SK-N-SH (cell line): ENCODE measurements around the gene BRD1. TPM values are rescaled to one million over a fixed set of nuclear protein-coding genes. Genes with fewer than 3 reads are reported as not detected.

Source experiments
- CTCF ChIA-PET: fragments of 300-600, 350-600 bp; formaldehyde crosslinking; extraction: SDS; loops from one replicate; lab custom pipeline; 2021; lab: Yijun Ruan, JAX
- POLR2A ChIA-PET: fragments of 350-600 bp; sonication (Branson Sonifier 250); formaldehyde crosslinking; extraction: SDS; loops from one replicate; lab custom pipeline; 2020; ENCODE audit warnings: antibody characterized with exemption, inconsistent platforms; lab: Yijun Ruan, JAX
- DNase-seq: peaks from one replicate; pipeline ENCODE4 v3.0.0; 2012
- H2AFZ ChIP-seq: fragments of 200-600 bp; sonication (generic); 2 replicates; pipeline ENCODE4 v1.8.1; 2016; ENCODE audit warnings: antibody characterized with exemption, mild to moderate bottlenecking, low read depth
- H3F3A ChIP-seq: fragments of 200-600 bp; sonication (generic); replicated peaks from 2 replicates; pipeline ENCODE3; 2016; ENCODE audit warnings: antibody characterized with exemption, mild to moderate bottlenecking; ENCODE audit not compliant: insufficient read depth
- H3K27ac ChIP-seq, 2 experiments: fragments of 200-500 bp in 1 of 2; fragments of 200-600 bp in 1 of 2; sonication (Bioruptor generic) in 1 of 2; sonication (generic), shearing (Covaris generic) in 1 of 2; 2 replicates each; pipeline versions ENCODE4 v1.5.1 to v1.6.1; 2014 to 2016; ENCODE audit warnings: low read depth in 2 of 2, inconsistent platforms in 1 of 2, low read length in 1 of 2, mild to moderate bottlenecking in 1 of 2, mixed read lengths in 1 of 2
- H3K27me3 ChIP-seq: fragments of 200-600 bp; sonication (generic), shearing (Covaris generic); 2 replicates; pipeline ENCODE4 v1.6.1; 2016; ENCODE audit warnings: mixed run types; ENCODE audit not compliant: insufficient read depth
- H3K36me3 ChIP-seq, 2 experiments: fragments of 200-500 bp in 1 of 2; fragments of 200-600 bp in 1 of 2; sonication (Bioruptor generic) in 1 of 2; sonication (generic) in 1 of 2; replicated peaks in 1 of 2; 2 replicates each; pipeline versions ENCODE3 to v1.5.1; 2014 to 2016; ENCODE audit warnings: low read length in 1 of 2, mild to moderate bottlenecking in 1 of 2; ENCODE audit not compliant: insufficient read depth in 2 of 2, control insufficient read depth in 1 of 2
- H3K4me1 ChIP-seq, 2 experiments: fragments of 200-500 bp in 1 of 2; fragments of 200-600 bp in 1 of 2; sonication (Bioruptor generic) in 1 of 2; sonication (generic), shearing (Covaris generic) in 1 of 2; 2 replicates each; pipeline versions ENCODE4 v1.5.1 to v1.6.1; 2014 to 2016; ENCODE audit warnings: low read depth in 1 of 2, low read length in 1 of 2, mixed run types in 1 of 2; ENCODE audit not compliant: insufficient read depth in 2 of 2, control insufficient read depth in 1 of 2
- H3K4me2 ChIP-seq: fragments of 200-600 bp; sonication (generic), shearing (Covaris generic); 2 replicates; pipeline ENCODE4 v1.6.1; 2017; ENCODE audit warnings: mixed run types
- H3K4me3 ChIP-seq, 2 experiments: fragments of 200-500 bp in 1 of 2; fragments of 200-600 bp in 1 of 2; sonication (Bioruptor generic) in 1 of 2; sonication (generic), shearing (Covaris generic) in 1 of 2; 2 replicates each; pipeline versions ENCODE4 v1.5.1 to v1.8.1; 2014 to 2016; ENCODE audit warnings: low read depth in 2 of 2, inconsistent platforms in 1 of 2, low read length in 1 of 2, mild to moderate bottlenecking in 1 of 2, mixed read lengths in 1 of 2, moderate library complexity in 1 of 2
- H3K79me2 ChIP-seq: fragments of 200-600 bp; sonication (generic); 2 replicates; pipeline ENCODE4 v1.8.1; 2017; ENCODE audit warnings: mild to moderate bottlenecking; ENCODE audit not compliant: insufficient read depth
- H3K9ac ChIP-seq: fragments of 200-600 bp; sonication (generic); 2 replicates; pipeline ENCODE4 v1.6.1; 2017; ENCODE audit warnings: mixed run types
- H3K9me2 ChIP-seq: fragments of 200-600 bp; sonication (generic); 2 replicates; pipeline ENCODE4 v1.6.1; 2017; ENCODE audit warnings: mixed run types
- H3K9me3 ChIP-seq: fragments of 200-600 bp; sonication (generic); 2 replicates; pipeline ENCODE4 v1.6.1; 2017; ENCODE audit warnings: mixed run types, mild to moderate bottlenecking, moderate library complexity
- H4K20me1 ChIP-seq: fragments of 200-600 bp; sonication (generic); 2 replicates; pipeline ENCODE4 v1.6.1; 2017; ENCODE audit warnings: mild to moderate bottlenecking, mixed run types; ENCODE audit not compliant: insufficient read depth
- EZH2phosphoT487 ChIP-seq: fragments of 200-600 bp; sonication (generic); IDR thresholded peaks from 2 replicates; pipeline ENCODE4 v1.6.1; 2017; ENCODE audit warnings: low read depth, mixed run types, mild to moderate bottlenecking, antibody characterized with exemption, moderate library complexity, borderline replicate concordance
- FOSL2 ChIP-seq: IDR thresholded peaks from 2 replicates; pipeline ENCODE4 v1.4.0; 2012; ENCODE audit warnings: low read depth, mild to moderate bottlenecking, moderate library complexity, borderline replicate concordance
- FOXJ3 ChIP-seq: sonication (generic); formaldehyde crosslinking; IDR thresholded peaks from 2 replicates; pipeline ENCODE4 v1.5.1; 2020; ENCODE audit warnings: mild to moderate bottlenecking, missing genetic modification reagents
- FOXM1 ChIP-seq: IDR thresholded peaks from 2 replicates; pipeline ENCODE4 v1.4.0; 2012; ENCODE audit warnings: low read depth, mild to moderate bottlenecking
- GABPA ChIP-seq: IDR thresholded peaks from 2 replicates; pipeline ENCODE4 v1.4.0; 2012; ENCODE audit warnings: low read depth, mild to moderate bottlenecking
- IRF3 ChIP-seq: fragments of 150-350 bp; IDR thresholded peaks from 2 replicates; pipeline ENCODE4 v1.6.1; 2016; ENCODE audit warnings: mild to moderate bottlenecking, low read depth, low read length
- JUND ChIP-seq: IDR thresholded peaks from 2 replicates; pipeline ENCODE4 v1.4.0; 2012
- MXI1 ChIP-seq: IDR thresholded peaks from 2 replicates; pipeline ENCODE4 v1.6.1; 2012; ENCODE audit warnings: mild to moderate bottlenecking, low read depth, low read length, improper control_type of control experiment
- NRF1 ChIP-seq: IDR thresholded peaks from 2 replicates; pipeline ENCODE4 v1.6.1; 2012; ENCODE audit warnings: low read depth, mild to moderate bottlenecking, low read length
- POLR2AphosphoS5 ChIP-seq: IDR thresholded peaks from 2 replicates; pipeline ENCODE4 v1.6.1; 2012; ENCODE audit warnings: low read depth, low read length
- REST ChIP-seq: IDR thresholded peaks from 2 replicates; pipeline ENCODE4 v1.6.1; 2012; ENCODE audit warnings: mild to moderate bottlenecking, low read depth, low read length, moderate library complexity
- RFX5 ChIP-seq: IDR thresholded peaks from 2 replicates; pipeline ENCODE4 v1.6.1; 2012; ENCODE audit warnings: mild to moderate bottlenecking, improper control_type of control experiment, low read length
- TCF12 ChIP-seq: IDR thresholded peaks from 2 replicates; pipeline ENCODE4 v1.4.0; 2012
- TEAD4 ChIP-seq: IDR thresholded peaks from 2 replicates; pipeline ENCODE4 v1.4.0; 2012; ENCODE audit warnings: mild to moderate bottlenecking, borderline replicate concordance; ENCODE audit not compliant: insufficient read depth
- YY1 ChIP-seq: IDR thresholded peaks from 2 replicates; pipeline ENCODE4 v1.4.0; 2012; ENCODE audit warnings: low read depth, mild to moderate bottlenecking
- WGBS: methylation state at CpG from one replicate; pipeline ENCODE4 v1.1.6; 2017; ENCODE audit warnings: low lambda C conversion rate; 5-methylcytosine and 5-hydroxymethylcytosine counted together
- polyA plus RNA-seq, 3 experiments: library from polyadenylated mRNA; depleted of rRNA; stranded (reverse); fragments of >200 nt; gene quantifications; 2 replicates each; pipeline ENCODE4 v1.2.3, GENCODE V29; 2012
- TF ChIP-seq, protein P1 (sequence below): fragments of 150-350 bp; IDR thresholded peaks from 2 replicates; pipeline ENCODE4 v1.6.1; 2017; ENCODE audit warnings: antibody characterized with exemption, low read length, low read depth, borderline replicate concordance
- TF ChIP-seq, protein P2 (sequence below): IDR thresholded peaks from 2 replicates; pipeline ENCODE4 v1.4.0; 2012; ENCODE audit warnings: low read depth, borderline replicate concordance

The BRD1 gene
- polyA plus RNA-seq, 1 of the 3 experiments (the other 2 are of a cell fraction) = 10.3 TPM

DNA sequence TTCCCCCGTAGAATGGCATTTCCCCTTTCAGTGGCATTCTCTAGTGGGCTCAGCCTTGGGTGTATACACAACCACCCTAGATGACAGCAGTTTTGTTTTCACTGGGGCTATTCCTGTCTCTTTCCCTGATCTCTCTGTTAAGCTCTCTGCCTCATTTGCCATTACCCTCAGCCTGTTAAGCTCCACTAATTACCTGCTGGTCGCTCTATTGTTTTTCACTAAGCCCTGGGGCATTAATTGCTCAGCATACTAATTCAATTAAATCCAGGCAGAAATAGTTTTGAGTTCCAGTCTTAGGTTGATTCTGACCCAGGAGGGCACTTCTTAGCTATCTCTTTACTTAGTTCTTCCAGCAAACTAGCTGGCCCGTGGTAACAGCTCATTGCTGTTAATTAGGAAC, 80.0 kb downstream of the BRD1 start:
- H3K27ac ChIP-seq = no peak overlapping the region
- no peak for DNase-seq
- H3K9me3 ChIP-seq = peaks cover 6% of the 10 kb centered on the region; the same call in 1 of the 2 replicates
- no peak overlapping the region for H3K9ac ChIP-seq
- no peaks in the 10 kb centered on the region for H3F3A ChIP-seq
- H3K36me3 ChIP-seq = no peaks in the 10 kb centered on the region
- peaks cover 0 to 6% of the 10 kb centered on the region in 2 experiments; a peak in 1 of 4 replicates for H3K4me1 ChIP-seq
- H3K79me2 ChIP-seq = no peaks in the 10 kb centered on the region
- H2AFZ ChIP-seq = no peak overlapping the region
- no peaks in the 10 kb centered on the region for H3K27me3 ChIP-seq
- H4K20me1 ChIP-seq = no peaks in the 10 kb centered on the region
- H3K9me2 ChIP-seq = no peaks in the 10 kb centered on the region
- TF ChIP-seq FOXJ3 (CRISPR knock-in tag) (no peak), RFX5 (no peak), IRF3 (no peak)
- TF ChIP-seq, protein P1, sequence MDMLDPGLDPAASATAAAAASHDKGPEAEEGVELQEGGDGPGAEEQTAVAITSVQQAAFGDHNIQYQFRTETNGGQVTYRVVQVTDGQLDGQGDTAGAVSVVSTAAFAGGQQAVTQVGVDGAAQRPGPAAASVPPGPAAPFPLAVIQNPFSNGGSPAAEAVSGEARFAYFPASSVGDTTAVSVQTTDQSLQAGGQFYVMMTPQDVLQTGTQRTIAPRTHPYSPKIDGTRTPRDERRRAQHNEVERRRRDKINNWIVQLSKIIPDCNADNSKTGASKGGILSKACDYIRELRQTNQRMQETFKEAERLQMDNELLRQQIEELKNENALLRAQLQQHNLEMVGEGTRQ = no peak
- H3K4me2 ChIP-seq = no peak overlapping the region
- ChIA-PET CTCF (no interaction called here), POLR2A (no interaction called here)
- 21% methylated on average over 3 of the region's 3 CpGs for WGBS
- H3K4me3 ChIP-seq = no peak overlapping the region

DNA sequence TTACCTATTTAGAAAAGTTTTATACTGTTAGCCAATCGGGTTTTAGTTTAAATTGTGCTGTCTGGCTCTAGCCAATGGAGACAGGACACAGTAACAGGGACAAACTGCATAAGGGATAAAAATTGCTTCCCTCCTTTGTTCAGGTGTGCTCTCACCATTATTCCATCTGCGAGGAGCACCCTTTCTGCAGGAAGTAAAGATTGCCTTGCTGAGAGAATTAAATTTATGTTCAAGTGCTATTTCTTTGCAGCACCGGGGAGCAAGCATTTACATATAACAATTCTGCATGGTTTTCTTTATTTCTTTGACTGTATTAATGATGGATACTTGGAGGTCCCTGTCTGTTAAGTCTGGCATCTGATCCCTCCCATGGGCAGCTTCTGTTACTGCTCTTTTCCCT, 80.5 kb downstream of the BRD1 start:
- H3K9me3 ChIP-seq = peaks cover 6% of the 10 kb centered on the region; the same call in 1 of the 2 replicates
- no peaks in the 10 kb centered on the region for H3K79me2 ChIP-seq
- POLR2A ChIA-PET = no interaction called here
- CTCF ChIA-PET = no interaction called here
- H3K27me3 ChIP-seq = no peaks in the 10 kb centered on the region
- H4K20me1 ChIP-seq = no peaks in the 10 kb centered on the region
- no peak overlapping the region for H3K9ac ChIP-seq
- H3K9me2 ChIP-seq = no peaks in the 10 kb centered on the region
- WGBS = 24% methylated on average over 3 of the region's 3 CpGs
- no peak for DNase-seq
- H3K4me3 ChIP-seq = no peak overlapping the region
- no peak overlapping the region for H3K27ac ChIP-seq
- no peak overlapping the region for H3K4me2 ChIP-seq
- TF ChIP-seq FOSL2 = no peak
- TF ChIP-seq GABPA = no peak
- TF ChIP-seq NRF1 = no peak
- no peak for TF ChIP-seq EZH2phosphoT487
- TF ChIP-seq, all 33 proteins: peak for 0
- H3F3A ChIP-seq = no peaks in the 10 kb centered on the region
- no peak overlapping the region for H2AFZ ChIP-seq
- H3K36me3 ChIP-seq = no peaks in the 10 kb centered on the region
- H3K4me1 ChIP-seq = no peaks in the 10 kb centered on the region; a peak in 1 of 4 replicates

GRCh38 chr22:49746065-49746464, 81.6 kb downstream of the BRD1 start:
- H4K20me1 ChIP-seq = no peaks in the 10 kb centered on the region
- H3K4me3 ChIP-seq = no peak overlapping the region
- no peaks in the 10 kb centered on the region for H3K79me2 ChIP-seq
- no peaks in the 10 kb centered on the region for H3F3A ChIP-seq
- 9% methylated on average over 3 of the region's 3 CpGs for WGBS
- H3K27me3 ChIP-seq = no peaks in the 10 kb centered on the region
- ChIA-PET POLR2A (no interaction called here), CTCF (no interaction called here)
- peaks cover 6% of the 10 kb centered on the region; the same call in 1 of the 2 replicates for H3K9me3 ChIP-seq
- H3K36me3 ChIP-seq = no peaks in the 10 kb centered on the region
- no peak overlapping the region for H3K27ac ChIP-seq
- H3K4me1 ChIP-seq = no peaks in the 10 kb centered on the region
- DNase-seq = no peak
- H3K4me2 ChIP-seq = no peak overlapping the region
- H3K9me2 ChIP-seq = no peaks in the 10 kb centered on the region
- no peak overlapping the region for H2AFZ ChIP-seq
- H3K9ac ChIP-seq = no peak overlapping the region
- no peak for TF ChIP-seq JUND
- TF ChIP-seq MXI1 = no peak
- no peak for TF ChIP-seq TCF12
- no peak for TF ChIP-seq RFX5
- TF ChIP-seq TEAD4 = no peak
- TF ChIP-seq REST = no peak
- TF ChIP-seq POLR2AphosphoS5 = no peak
- TF ChIP-seq FOXM1 = no peak
- TF ChIP-seq YY1 = no peak
- TF ChIP-seq, protein P2, sequence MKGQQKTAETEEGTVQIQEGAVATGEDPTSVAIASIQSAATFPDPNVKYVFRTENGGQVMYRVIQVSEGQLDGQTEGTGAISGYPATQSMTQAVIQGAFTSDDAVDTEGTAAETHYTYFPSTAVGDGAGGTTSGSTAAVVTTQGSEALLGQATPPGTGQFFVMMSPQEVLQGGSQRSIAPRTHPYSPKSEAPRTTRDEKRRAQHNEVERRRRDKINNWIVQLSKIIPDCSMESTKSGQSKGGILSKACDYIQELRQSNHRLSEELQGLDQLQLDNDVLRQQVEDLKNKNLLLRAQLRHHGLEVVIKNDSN = no peak
